ENCODE measurements around the gene BCL2L1. TPM values are rescaled to one million over a fixed set of nuclear protein-coding genes. Genes with fewer than 3 reads are reported as not detected.

BCL2L1 gene
- total and polyA plus RNA-seq, 10 of the 15 experiments (the other 5 are each of a cell fraction or from before 2014, with no cell fraction given) = 0.63 to 67.7 (median 43.6) TPM

GRCh38 chr20:31707258-31707615 lies 15.4 kb downstream of the BCL2L1 start (continued):
- no peak for TF ChIP-seq CUX1 (IDR thresholded peaks at IDR 0.05; ENCODE audit: insufficient replicate concordance, low read depth, low read length)

GRCh38 chr20:31706607-31707257 lies 15.9 kb downstream of the BCL2L1 start:
- in situ Hi-C loops (cut with MboI) = no loop called here
- Histone ChIP-seq H3K9me3 (replicated peaks; ENCODE audit: control insufficient read depth, insufficient read depth, low read length) (no peaks in the 10 kb centered on the region; the same call in 2 of the 3 replicates), H3K4me3 (no peak overlapping the region), H3K79me2 (ENCODE audit: control insufficient read depth, insufficient read depth, low read length) (peaks cover 40% of the 10 kb centered on the region), H3K4me1 (ENCODE audit: control insufficient read depth, insufficient read depth, low read length) (peaks cover 37% of the 10 kb centered on the region), H3K27ac (ENCODE audit: control insufficient read depth, insufficient read depth) (peak overlapping the region; percentile 53), H3K4me2 (ENCODE audit: control insufficient read depth, insufficient read depth) (peak overlapping the region; percentile 80), H4K20me1 (ENCODE audit: control insufficient read depth, insufficient read depth) (no peaks in the 10 kb centered on the region), H2AFZ (ENCODE audit: control insufficient read depth, low read depth, low read length) (no peak overlapping the region), H3K36me3 (ENCODE audit: control insufficient read depth in 2 of 2, insufficient read depth in 2 of 2, low read length in 1 of 2) (peaks cover 6 to 7% of the 10 kb centered on the region in 2 experiments), H3K27me3 (replicated peaks in 1 of 2; ENCODE audit: control insufficient read depth in 2 of 2, insufficient read depth in 2 of 2, low read length in 1 of 2) (no peaks in the 10 kb centered on the region), H3K9ac (ENCODE audit: control insufficient read depth, insufficient read depth, low read length) (no peak overlapping the region)
- ChIA-PET CTCF (interaction anchor here (1.1 to 25.1 kb wide), 6 partner anchors 10 to 46 kb away, joined by 3 to 254 read pairs (median 4); partner anchors contain the start of gene BCL2L1), POLR2A (interaction anchor here (1.4 to 3.6 kb wide), 4 partner anchors 11 to 21 kb away, joined by 3 to 34 read pairs (median 5); no protein-coding TSS in a partner anchor), RAD21 (ENCODE audit: unreplicated experiment) (interaction anchor here (0.7 to 4.5 kb wide), 8 partner anchors 10 to 46 kb away, joined by 3 to 28 read pairs (median 4); no protein-coding TSS in a partner anchor), SMC1A (ENCODE audit: uncharacterized antibody, unreplicated experiment) (interaction anchor here (0.8 to 3.9 kb wide), 7 partner anchors 11 to 140 kb away, joined by 3 to 38 read pairs (median 6); partner anchors contain the start of gene BCL2L1)
- no TSS peak for BruUV-seq (replicated peaks)
- ATAC-seq (no peak), FAIRE-seq (no peak), DNase-seq (ENCODE audit: low read depth, low spot score) (no peak)
- WGBS (ENCODE audit: insufficient coverage, insufficient replicate concordance, low lambda C conversion rate, missing lambda C conversion rate) = 76% methylated on average over 2 of the region's 2 CpGs
- intact Hi-C loops (cut with micrococcal nuclease; ENCODE audit: unreplicated experiment) = no loop called here
- TF ChIP-seq ZNF24 (IDR thresholded peaks at IDR 0.05) (peak; percentile 62; the same call in 1 of the 2 replicates), HCFC1 (IDR thresholded peaks at IDR 0.05; ENCODE audit: low read length) (no peak), ZNF687 (IDR thresholded peaks at IDR 0.05) (no peak), CUX1 (IDR thresholded peaks at IDR 0.05; ENCODE audit: insufficient replicate concordance, low read depth, low read length) (no peak)
